Limb (tissue), 2 donors: Measurements from ENCODE around the gene VTCN1.

Source experiments
- DNase-seq, 2 donors: peaks; one replicate each; pipeline ENCODE4 v3.0.0-alpha.2; 2016; ENCODE audit errors: extremely low spot score in 2 of 2

The VTCN1 gene

DNA sequence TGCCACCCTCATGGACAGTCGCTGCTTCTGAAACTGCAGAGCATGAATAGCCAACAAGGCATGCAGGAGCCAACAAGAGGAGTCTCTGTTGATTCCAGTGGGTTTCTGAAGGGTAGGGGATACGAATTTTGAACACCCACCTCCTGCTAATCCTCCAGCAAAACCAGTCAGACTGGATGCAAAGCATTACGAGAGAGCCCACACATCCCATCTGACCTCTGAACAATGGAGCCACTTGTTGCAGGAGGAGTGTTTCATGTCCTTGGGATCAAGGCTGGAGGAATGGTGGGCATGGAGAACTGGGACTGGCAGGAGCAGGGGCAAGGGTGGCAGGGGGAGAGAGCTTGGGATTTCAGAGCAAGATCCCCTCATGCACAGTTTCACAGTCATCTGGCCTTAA lies 1.6 kb downstream of the VTCN1 start:
- no peak for DNase-seq

DNA sequence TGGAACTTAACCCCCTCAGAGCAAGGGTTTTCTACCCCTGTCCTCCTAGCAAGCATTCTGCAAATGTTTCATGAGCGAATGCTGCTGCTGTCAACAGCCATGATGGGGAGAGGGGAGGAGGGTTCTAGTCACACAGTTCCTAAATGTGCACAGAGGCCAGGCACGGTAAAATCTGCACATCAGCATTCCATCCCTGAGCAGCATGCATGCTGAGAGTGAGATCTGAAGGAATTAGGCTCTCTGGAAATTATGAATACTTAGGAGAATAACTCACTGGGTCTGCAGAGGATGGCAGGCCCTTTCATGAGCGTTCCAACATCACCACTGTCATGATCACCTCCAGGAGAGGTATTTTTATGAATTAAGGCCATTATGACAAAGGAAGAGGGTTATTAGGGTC lies 2.1 kb downstream of the VTCN1 start:
- no peak for DNase-seq

DNA sequence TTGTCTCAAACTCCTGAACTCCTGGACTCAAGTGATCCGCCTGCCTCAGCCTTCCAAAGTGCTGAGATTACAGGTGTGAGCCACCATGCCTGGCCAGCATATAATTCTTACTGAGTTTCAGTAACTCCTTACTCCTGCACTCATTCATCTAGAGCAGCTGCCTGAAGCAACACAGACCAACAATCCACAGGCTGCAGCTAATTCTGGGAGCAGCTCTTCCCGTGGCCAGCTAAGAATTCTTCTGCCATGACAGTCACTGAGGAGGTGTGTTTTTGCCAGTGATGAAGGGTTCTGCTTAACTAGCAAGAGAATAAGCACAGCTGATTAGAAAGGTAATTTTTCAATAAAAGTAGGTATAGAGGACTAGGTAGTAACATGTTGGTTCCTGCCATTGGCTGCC lies 5.4 kb downstream of the VTCN1 start:
- no peak for DNase-seq

DNA sequence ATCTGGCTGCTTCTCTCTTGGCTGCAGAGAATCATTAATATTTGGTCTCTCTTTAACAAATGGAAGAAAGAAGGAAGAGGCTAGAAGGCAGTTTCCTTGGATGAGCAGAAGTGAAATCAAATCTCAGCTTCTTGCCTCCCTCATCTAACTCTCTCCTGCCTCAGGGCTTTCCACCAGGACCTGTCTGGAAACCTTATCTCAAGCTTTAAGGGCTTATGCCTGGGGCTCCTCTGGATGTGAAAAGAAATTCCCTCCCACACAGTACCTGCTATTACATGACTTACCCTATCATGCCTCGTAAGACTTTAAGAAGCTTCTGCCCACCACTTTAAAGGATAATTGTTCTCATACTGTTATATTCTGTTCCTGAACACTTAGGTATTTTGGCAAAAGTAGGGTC lies 8.9 kb downstream of the VTCN1 start:
- no peak for DNase-seq

DNA sequence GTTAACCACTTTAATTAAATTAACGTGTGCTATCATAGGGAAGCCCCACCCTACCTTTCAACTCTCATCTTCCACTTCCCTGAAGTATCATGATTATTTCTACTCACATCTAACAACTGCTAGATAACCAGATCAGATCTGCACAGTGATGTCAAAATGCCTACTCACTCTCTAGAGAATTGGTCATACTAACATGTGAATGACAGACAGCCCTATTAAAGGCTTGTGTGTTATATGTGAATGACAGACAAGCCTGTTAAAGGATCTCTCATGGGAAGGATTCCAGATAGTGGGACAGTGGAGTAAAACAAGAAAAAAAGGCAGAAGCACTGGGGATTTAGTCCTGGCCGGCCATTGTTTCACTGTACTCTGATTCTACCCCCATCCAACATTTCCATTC lies 12.6 kb downstream of the VTCN1 start:
- DNase-seq = no peak

DNA sequence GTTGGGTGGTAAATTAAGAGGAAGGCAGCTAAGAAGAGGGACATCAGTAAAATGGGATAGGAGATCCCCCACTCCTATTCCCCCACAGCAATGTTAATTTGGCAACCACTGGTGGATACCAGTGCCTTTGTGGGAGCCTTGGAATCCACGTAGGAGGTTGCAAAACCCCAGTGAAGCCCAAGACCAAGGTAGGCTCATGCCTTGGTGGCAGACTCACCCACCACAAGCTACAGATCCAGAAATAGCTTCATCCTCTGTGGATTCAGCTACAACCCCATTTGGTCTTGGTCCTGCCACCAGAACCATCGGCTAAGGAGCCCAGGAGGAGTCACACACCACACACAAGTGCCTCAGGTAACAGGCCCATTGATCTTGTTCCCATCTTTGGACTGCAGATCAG lies 21.0 kb downstream of the VTCN1 start:
- DNase-seq = no peak

DNA sequence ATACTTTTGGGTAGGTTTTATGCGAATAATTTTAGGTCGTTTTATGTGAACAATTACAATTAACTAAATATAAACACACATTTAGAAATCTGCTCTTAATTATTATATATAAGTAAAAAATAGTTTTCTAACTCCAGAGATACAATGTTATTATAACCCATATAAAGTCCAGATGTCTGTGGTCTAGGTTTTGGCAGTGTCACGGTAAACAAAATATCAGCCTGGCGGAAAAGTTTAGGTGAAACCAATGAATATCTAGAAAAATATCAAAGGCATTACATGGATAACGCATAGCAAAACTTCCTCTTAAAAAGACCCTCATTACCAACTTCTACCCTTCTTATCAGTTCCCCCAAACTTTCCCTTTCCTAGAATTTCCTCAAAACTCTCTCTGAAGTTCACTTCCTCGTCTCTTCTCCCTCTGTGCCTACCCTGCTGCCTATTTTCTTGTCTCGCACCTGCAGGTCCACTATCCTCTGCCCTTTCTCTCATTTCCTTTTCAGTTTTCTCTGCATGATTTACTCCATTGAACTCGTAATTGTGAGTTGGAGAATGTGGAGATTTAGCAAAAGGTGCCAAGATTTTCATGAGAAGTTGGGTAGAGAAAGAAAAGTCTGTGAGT lies 21.8 kb downstream of the VTCN1 start:
- DNase-seq = no peak

DNA sequence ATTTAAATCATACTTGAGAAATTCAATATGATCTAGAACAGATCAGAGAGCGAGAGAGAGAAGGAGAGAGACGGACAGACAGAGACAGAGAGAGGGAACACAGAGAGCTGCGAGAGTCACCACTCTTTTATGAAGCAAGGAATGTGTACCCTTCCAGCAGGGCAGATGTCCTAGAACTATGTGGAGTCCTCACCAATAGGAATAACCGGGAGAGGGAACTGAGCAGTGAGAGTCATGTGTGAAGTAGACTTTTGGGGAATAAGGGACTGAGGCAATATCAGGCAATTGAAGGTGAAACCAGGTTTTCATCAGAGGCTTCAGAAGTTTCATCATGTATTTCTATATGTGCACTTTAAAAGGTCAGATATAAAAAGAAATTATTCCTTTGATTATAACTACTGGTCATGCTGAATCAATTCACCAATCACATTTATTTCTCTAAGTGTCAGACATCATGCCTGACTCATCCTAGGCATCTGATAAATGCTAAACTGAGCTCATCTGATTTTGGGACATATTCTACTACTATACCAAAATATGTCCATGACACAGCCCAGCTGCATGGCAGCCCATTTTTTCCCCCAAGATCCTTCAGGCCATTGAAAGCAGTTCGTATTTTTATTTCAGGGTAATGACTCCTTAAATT lies 22.4 kb downstream of the VTCN1 start:
- DNase-seq = no peak

DNA sequence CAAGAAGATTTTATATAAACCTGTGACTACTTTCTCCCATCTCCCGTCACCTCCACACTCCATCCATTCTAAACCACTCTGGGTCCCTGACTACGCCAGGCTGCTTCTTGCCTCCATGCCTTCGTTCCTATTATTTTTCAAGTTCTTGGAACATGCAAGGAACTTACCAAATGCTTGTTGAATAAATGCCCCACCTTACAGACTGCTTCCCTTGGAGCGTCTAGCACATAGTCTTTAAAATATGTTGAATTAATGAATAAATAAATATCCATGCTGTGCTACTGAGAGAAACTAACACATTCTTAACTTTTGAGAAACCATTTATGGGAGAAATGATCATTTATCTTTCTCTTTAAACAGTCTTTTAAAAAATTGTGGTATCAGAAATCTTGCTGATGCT lies 27.6 kb downstream of the VTCN1 start:
- DNase-seq = no peak

DNA sequence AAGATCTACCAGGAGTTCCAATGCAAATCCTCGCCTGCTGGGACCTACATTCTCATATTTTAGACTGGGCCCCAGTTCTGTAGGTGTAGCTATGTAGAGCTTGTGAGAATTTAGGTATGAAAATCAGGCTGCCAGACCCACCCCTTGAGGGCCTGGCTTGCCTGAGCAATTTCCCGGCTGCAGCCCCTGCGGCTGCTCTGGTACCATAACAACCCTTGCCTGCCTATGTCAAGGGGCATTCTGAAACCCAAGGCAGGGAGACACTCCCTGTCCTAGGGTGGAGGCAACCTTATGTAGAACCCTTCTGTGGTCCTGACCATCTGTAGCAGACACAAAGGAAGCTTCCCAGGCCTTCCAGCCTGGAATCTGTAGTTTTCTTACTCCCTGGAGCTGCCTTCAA lies 28.4 kb downstream of the VTCN1 start:
- no peak for DNase-seq

DNA sequence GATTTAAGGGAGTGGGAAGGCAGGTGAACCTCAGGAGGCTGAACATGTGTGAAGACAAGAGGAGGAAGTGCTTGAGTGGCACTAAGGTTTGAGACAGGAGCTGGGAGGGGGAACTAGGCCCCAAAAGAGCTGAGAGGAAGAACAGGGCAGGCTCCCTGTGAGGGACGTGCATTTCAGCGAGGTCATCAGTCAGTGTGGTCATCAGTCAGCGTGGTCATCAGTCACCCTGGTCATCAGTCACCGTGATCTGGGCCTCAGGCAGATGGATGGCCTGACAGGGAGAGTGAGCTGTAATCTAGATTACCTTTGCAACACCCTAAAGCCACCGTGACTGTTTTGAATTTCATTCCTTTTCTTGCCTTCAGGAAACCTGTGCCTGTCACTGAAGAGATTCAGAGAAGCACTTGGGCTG lies 29.1 kb downstream of the VTCN1 start:
- DNase-seq = no peak

DNA sequence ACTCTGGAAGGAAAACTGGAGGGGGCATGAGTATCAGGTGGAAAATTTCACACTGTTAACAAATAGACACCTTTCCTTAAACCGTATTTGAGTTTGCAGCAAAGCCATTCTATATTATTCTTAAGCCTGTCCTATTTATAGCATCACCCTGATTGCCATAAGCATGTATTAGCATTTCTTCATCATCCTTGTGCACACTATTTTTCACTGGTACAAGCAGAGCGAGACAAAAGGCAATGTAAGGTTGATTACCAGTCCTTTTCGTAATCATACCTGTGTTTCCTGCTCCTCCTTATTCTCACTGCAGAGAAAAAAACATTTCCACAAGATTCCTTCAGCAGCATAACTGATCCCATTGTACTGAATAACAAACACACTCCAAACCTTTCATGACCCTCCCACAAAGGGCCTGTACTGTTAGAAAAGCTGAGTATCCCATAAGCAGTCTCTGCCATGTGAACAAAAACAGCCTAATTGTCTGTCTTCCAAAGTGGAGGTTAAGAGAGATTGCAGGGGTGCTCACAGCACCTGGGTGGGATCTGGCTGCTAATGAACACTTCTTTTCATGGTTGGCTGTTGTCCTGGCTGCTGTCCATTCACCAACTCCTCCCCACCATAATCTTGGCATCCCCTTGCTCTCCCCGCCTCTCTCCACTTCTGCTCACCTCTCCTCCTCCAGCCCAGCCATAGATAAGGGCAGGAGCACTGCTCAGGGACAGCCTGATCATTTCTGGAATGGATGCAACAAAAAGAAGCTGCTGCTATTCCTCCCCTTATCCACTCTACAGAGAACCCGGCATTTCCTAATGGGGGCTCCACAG lies 30.4 kb downstream of the VTCN1 start:
- DNase-seq = no peak

DNA sequence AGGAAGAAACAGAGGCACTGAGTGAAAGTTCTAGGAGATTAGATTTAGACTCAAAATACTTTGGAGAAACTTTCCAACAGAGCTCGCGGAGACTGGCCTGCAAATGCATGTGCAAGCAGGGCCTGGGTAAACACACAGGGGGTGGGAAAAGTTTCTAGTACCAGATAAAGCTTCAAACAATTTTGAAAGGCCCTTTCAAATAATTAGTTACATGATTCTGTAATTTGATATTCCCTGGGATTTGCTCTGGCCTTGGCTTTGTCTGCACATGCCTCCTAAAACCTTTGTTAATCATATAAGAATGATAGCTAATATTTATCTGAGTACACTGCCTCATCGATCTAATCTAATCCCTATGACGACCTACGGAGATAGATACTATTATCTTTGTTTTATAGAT lies 31.3 kb downstream of the VTCN1 start:
- DNase-seq = no peak

DNA sequence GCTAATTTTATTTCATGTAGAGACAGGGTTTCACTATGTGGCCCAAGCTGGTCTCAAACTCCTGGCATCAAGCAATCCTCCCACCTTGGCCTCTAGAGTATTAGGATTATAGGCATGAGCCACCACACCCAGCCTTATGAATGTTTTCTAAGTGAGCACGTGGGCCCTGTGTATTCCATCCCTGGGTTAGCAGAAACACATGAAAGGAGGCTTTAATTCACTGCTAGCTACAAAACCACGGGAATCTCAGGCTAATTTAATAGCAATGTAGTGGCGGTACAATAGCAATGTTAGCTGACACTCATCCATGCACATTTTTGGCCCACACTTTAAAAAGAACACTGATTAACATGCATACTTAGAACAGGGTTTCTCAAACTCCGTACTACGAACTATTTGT lies 32.0 kb downstream of the VTCN1 start:
- no peak for DNase-seq

DNA sequence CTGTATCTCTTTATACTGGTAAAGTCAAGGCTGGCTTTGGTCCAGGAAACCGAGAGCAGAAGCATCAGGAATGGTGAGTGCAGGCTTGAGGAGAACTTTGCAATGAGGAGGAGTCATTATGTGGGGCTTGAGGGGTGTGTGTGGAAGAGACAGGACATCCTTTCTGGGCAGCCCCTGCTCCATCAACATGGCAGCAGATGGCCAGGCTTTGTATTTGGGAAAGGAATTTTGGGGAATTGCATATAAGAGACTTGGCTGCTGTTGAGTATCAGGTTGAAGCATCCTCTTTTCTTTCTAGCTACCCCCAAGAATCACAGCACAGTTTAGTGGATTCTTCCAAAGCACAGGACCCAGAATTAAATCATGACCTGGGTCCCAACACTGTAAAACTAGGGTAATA lies 33.4 kb downstream of the VTCN1 start:
- DNase-seq = no peak

DNA sequence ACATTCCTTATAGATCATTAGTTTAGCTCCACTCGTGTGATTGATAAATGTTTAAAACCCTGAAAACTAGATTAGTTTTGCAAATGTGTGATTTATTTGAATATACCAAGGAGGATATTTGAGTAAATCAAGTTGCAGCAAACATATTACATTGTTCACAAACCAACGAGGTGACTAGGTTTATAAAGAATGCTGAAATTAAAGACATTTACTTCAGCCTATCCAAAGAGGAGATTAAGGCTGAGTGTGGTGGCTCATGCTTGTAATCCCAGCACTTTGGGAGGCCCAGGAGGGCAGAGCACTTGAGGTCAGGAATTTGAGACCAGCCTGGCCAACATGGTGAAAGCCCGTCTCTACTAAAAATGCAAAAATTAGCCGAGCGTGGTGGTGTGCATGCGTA lies 34.1 kb downstream of the VTCN1 start:
- DNase-seq = no peak

DNA sequence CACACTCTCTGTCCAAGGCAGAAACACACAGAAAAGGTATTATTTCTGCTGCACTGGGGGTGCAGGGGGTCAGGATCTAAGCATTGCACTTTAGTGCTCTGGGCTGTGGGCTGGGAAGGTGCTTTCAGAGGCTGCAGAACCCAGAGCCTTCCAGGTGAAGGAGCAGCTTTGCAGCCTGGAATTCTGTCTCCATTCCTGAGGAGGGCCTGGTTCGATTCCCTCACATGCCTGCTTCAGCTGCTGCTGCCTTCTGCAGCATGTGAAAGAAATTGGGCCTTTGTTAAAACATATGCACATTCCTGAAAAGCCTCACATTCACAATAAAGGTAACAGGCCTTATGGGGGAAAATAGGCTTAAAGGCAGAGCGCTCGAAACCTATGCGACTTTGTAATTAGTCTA lies 35.9 kb downstream of the VTCN1 start:
- DNase-seq = no peak

DNA sequence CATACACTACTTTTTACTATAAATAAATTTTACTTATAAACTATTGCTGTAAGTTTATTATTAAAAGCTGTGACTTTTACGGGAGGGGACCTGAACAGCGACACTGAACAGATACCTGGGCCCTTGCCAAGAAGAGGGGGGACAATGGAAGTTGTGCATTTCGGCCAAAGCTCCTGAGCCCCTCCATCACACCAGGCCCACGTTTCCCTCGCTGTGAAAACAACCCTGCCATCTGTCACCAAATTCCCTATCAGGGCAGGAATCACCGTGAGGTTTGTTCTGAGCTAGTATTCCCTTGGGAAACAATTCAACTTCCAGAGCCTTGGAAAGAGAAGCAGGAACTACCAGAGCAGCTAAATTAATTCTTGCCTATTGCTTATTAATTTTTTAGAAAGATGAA lies 37.0 kb downstream of the VTCN1 start:
- no peak for DNase-seq

DNA sequence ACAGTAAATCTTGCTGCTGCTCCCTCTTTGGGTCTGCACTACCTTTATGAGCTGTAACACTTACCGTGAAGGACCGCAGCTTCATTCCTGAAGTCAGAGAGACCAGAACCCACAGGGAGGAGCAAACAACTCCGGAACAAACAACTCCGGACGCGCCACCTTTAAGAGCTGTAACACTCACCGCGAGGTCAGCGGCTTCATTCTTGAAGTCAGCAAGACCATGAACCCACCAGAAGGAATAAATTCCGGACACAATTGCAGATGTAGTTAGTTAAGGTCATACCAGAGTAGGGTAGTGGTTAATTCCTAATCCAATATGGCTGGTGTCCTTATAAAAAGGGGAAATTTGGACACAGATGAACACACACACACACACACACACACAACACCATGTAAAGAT lies 37.7 kb downstream of the VTCN1 start:
- DNase-seq = no peak

DNA sequence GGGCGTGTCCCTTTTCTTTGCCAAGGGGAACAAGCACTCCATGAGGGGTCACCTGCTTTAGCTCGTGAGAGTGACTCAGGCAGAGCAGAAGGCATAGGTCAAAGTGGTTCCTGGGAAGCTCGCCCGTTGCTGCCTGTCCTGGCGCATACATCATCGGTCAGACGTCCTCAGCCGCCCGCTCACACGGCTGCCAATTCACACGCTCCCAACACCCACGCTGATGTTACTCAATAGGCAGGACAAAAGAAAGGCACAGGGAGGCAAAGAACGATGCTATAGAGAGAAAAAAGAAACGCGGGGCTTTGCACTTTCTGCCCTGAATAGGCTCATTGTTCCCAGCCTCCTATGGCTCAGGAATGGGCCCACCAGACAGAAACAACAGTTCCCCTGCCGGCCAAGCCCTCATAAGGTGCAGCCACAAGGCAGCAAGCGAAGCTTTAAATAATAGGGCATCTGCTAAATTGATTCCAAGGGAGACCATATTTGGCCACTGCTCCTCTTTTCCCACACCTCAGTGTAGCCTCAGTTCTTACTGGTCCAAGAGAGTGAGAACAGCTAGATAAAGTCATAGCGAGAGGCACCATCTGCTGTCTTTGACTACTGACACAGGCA lies 38.7 kb downstream of the VTCN1 start:
- peak in 1 of 2 donors; percentile 38 for DNase-seq

DNA sequence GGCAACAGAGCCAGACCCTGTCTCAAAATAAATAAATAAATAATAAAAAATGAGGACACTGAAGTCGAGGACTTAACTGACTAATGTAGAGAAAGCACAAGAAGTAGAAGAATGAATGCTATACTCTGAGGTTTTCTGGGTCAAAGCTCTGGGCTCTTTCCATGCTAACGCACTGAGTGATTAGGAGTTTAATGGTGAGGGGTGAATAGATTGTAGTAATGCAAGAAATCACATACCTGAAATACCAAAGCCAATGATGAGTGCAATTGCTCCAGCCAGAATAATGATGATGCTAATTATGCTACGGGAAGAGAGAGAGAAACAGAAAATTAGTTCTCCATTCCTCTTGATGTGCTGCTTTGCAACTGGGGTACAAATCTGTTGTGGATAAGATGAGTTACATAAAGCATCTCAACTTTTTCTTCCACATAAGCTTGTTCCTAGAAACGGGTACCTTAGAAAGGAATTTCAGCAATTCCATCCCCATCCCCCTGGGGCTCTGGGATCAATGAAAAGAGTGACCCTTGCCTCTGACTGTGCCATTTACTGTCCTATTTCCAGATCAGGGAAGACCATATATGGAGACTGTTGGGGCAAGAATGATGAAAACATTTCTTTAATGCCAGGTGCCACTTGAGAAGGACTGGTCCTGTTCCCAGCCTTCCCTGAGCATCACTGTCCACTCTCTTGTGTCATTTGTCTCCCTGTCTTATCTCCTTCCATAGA lies 40.7 kb downstream of the VTCN1 start:
- DNase-seq = no peak

DNA sequence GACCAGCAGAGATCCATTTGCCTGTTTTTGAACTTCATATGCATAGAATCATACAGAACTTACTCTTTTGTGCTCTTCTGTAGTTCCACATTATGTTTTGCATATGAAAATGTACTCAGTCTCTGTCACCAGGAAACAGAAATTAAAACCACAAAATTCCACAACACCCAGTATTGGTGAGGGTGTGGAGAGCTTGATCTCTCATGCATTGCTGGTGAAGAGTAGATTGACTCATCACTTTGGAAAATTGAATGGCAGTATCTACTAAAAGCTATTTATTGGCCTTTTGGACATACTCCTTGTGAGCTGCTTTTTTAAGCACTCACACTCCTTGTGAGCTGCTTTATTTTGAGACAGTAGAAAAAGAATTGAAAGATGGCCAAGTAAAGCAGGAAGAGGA lies 43.3 kb downstream of the VTCN1 start:
- DNase-seq = no peak
